ENCODE data around the gene BCAT1.

Gene BCAT1

DNA sequence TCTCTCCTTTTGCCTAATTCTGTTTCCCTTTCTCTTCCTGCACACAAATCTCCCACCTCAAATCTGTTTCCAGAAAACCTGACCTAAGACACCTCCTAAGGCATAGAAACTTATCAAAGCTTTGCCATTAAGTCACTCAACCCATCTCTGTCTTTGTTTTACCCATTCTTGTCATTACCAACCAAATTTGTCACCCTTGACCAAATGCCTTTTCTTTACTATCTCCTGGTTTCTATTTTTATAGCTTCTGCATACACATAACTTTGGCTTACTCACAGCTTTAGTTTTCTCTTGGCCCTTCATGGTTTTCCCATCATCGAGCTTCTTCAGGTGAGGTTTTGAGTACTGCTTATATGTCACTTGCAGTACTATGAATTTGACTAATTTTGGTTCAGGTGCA lies 184.2 kb downstream of the BCAT1 start:
- no peaks in the 10 kb centered on the region for H3K9me3 ChIP-seq (ENCODE audit: insufficient read depth, low read length)
- H3K4me2 ChIP-seq (ENCODE audit: low read depth, low read length, poor library complexity, severe bottlenecking): no peak overlapping the region
- H2AFZ ChIP-seq (ENCODE audit: low read depth, low read length, severe bottlenecking): no peak overlapping the region
- H3K36me3 ChIP-seq (ENCODE audit: low read length): no peaks in the 10 kb centered on the region
- no peaks in the 10 kb centered on the region for H3K9me2 ChIP-seq (replicated peaks; ENCODE audit: insufficient read depth, low read length)
- H3K27me3 ChIP-seq (ENCODE audit: low read length): no peaks in the 10 kb centered on the region
- no peaks in the 10 kb centered on the region for H3F3A ChIP-seq (ENCODE audit: insufficient read depth)
- TF ChIP-seq, protein P1, sequence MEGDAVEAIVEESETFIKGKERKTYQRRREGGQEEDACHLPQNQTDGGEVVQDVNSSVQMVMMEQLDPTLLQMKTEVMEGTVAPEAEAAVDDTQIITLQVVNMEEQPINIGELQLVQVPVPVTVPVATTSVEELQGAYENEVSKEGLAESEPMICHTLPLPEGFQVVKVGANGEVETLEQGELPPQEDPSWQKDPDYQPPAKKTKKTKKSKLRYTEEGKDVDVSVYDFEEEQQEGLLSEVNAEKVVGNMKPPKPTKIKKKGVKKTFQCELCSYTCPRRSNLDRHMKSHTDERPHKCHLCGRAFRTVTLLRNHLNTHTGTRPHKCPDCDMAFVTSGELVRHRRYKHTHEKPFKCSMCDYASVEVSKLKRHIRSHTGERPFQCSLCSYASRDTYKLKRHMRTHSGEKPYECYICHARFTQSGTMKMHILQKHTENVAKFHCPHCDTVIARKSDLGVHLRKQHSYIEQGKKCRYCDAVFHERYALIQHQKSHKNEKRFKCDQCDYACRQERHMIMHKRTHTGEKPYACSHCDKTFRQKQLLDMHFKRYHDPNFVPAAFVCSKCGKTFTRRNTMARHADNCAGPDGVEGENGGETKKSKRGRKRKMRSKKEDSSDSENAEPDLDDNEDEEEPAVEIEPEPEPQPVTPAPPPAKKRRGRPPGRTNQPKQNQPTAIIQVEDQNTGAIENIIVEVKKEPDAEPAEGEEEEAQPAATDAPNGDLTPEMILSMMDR (IDR thresholded peaks at IDR 0.05; ENCODE audit: insufficient read depth, low read length, poor library complexity, severe bottlenecking): no peak
- no peak for TF ChIP-seq EZH2phosphoT487 (conservative IDR thresholded peaks at IDR 0.05; ENCODE audit: low read length)
- H3K4me3 ChIP-seq (ENCODE audit: insufficient read depth, low read length, poor library complexity, severe bottlenecking): no peak overlapping the region
- H3K9ac ChIP-seq (ENCODE audit: low read length): no peak overlapping the region
- H3K79me2 ChIP-seq (ENCODE audit: insufficient read depth, low read length): no peaks in the 10 kb centered on the region
- no peaks in the 10 kb centered on the region for H4K20me1 ChIP-seq (ENCODE audit: low read depth, low read length)
- no peak overlapping the region for H3K27ac ChIP-seq (ENCODE audit: low read depth, low read length)

GRCh38 chr12:24760606-24761378 lies 188.1 kb downstream of the BCAT1 start:
- no peaks in the 10 kb centered on the region for H3K27me3 ChIP-seq (ENCODE audit: low read length)
- no peaks in the 10 kb centered on the region for H3K36me3 ChIP-seq (ENCODE audit: low read length)
- H3F3A ChIP-seq (ENCODE audit: insufficient read depth): no peaks in the 10 kb centered on the region
- no peak overlapping the region for H3K4me2 ChIP-seq (ENCODE audit: low read depth, low read length, poor library complexity, severe bottlenecking)
- TF ChIP-seq, protein P1 (IDR thresholded peaks at IDR 0.05; ENCODE audit: insufficient read depth, low read length, poor library complexity, severe bottlenecking): no peak
- TF ChIP-seq EZH2phosphoT487 (conservative IDR thresholded peaks at IDR 0.05; ENCODE audit: low read length): no peak
- H3K9me2 ChIP-seq (replicated peaks; ENCODE audit: insufficient read depth, low read length): no peaks in the 10 kb centered on the region
- no peak overlapping the region for H3K4me3 ChIP-seq (ENCODE audit: insufficient read depth, low read length, poor library complexity, severe bottlenecking)
- H3K9ac ChIP-seq (ENCODE audit: low read length): no peak overlapping the region
- H2AFZ ChIP-seq (ENCODE audit: low read depth, low read length, severe bottlenecking): no peak overlapping the region
- no peaks in the 10 kb centered on the region for H3K79me2 ChIP-seq (ENCODE audit: insufficient read depth, low read length)
- H3K27ac ChIP-seq (ENCODE audit: low read depth, low read length): no peak overlapping the region
- H3K9me3 ChIP-seq (ENCODE audit: insufficient read depth, low read length): no peaks in the 10 kb centered on the region
- H4K20me1 ChIP-seq (ENCODE audit: low read depth, low read length): no peaks in the 10 kb centered on the region

GRCh38 chr12:24760162-24760561 lies 188.7 kb downstream of the BCAT1 start:
- Histone ChIP-seq H3F3A (ENCODE audit: insufficient read depth) (no peaks in the 10 kb centered on the region), H4K20me1 (ENCODE audit: low read depth, low read length) (no peaks in the 10 kb centered on the region), H2AFZ (ENCODE audit: low read depth, low read length, severe bottlenecking) (no peak overlapping the region), H3K79me2 (ENCODE audit: insufficient read depth, low read length) (no peaks in the 10 kb centered on the region), H3K27ac (ENCODE audit: low read depth, low read length) (no peak overlapping the region), H3K9me2 (replicated peaks; ENCODE audit: insufficient read depth, low read length) (no peaks in the 10 kb centered on the region), H3K4me2 (ENCODE audit: low read depth, low read length, poor library complexity, severe bottlenecking) (no peak overlapping the region), H3K4me3 (ENCODE audit: insufficient read depth, low read length, poor library complexity, severe bottlenecking) (no peak overlapping the region), H3K36me3 (ENCODE audit: low read length) (no peaks in the 10 kb centered on the region), H3K27me3 (ENCODE audit: low read length) (no peaks in the 10 kb centered on the region), H3K9ac (ENCODE audit: low read length) (no peak overlapping the region), H3K9me3 (ENCODE audit: insufficient read depth, low read length) (no peaks in the 10 kb centered on the region)
- no peak for TF ChIP-seq EZH2phosphoT487 (conservative IDR thresholded peaks at IDR 0.05; ENCODE audit: low read length)
- TF ChIP-seq, protein P1 (IDR thresholded peaks at IDR 0.05; ENCODE audit: insufficient read depth, low read length, poor library complexity, severe bottlenecking): no peak

All from SU-DHL-6 (cell line).